Measurements from ENCODE around the gene ZC3H14.
"Not testable (repeated sequence)": the region's sequence is repeated elsewhere in the genome, so short reads cannot be mapped to it uniquely, and the experiment has no call there.

The ZC3H14 gene

GRCh38 chr14:88562831-88563686 lies at the start of gene ZC3H14:
Gene ZC3H14, plus strand, starts transcription at chr14:88563037. Its CDS starts 97 bp downstream, at chr14:88563134.
- no peak for FAIRE-seq

GRCh38 chr14:88515499-88516221 lies 47.2 kb upstream of the ZC3H14 start:
- no peak for FAIRE-seq

- no peak for FAIRE-seq
Measured at GRCh38 chr14:88516861-88517357, 45.9 kb upstream of the ZC3H14 start.

GRCh38 chr14:88518592-88519512 lies 44.0 kb upstream of the ZC3H14 start:
- no peak for FAIRE-seq

GRCh38 chr14:88519907-88520306 lies 42.9 kb upstream of the ZC3H14 start:
- FAIRE-seq = no peak

- FAIRE-seq = no peak
Measured at GRCh38 chr14:88521818-88522217, 41.0 kb upstream of the ZC3H14 start.

GRCh38 chr14:88522393-88522792 lies 40.4 kb upstream of the ZC3H14 start:
- no peak for FAIRE-seq

GRCh38 chr14:88529889-88530288 lies 32.9 kb upstream of the ZC3H14 start:
- FAIRE-seq = not testable (repeated sequence)

GRCh38 chr14:88533064-88533602 lies 29.7 kb upstream of the ZC3H14 start:
- no peak for FAIRE-seq

GRCh38 chr14:88535149-88535548 lies 27.7 kb upstream of the ZC3H14 start:
- FAIRE-seq = no peak

- FAIRE-seq = no peak
Measured at GRCh38 chr14:88535813-88536212, 27.0 kb upstream of the ZC3H14 start.

- no peak for FAIRE-seq
Measured at GRCh38 chr14:88541324-88541723, 21.5 kb upstream of the ZC3H14 start.

- FAIRE-seq = no peak
Measured at GRCh38 chr14:88542857-88543795, 19.7 kb upstream of the ZC3H14 start.

GRCh38 chr14:88545256-88545655 lies 17.6 kb upstream of the ZC3H14 start:
- FAIRE-seq = no peak

- no peak for FAIRE-seq
Measured at GRCh38 chr14:88546621-88547385, 16.0 kb upstream of the ZC3H14 start.

GRCh38 chr14:88547386-88547780 lies 15.5 kb upstream of the ZC3H14 start:
- FAIRE-seq = no peak

GRCh38 chr14:88550078-88550477 lies 12.8 kb upstream of the ZC3H14 start:
- FAIRE-seq = no peak

GRCh38 chr14:88551094-88551870 lies 11.6 kb upstream of the ZC3H14 start:
- no peak for FAIRE-seq

GRCh38 chr14:88551980-88552431 lies 10.8 kb upstream of the ZC3H14 start:
- no peak for FAIRE-seq
